GM18951 (cell line): Measurements from ENCODE around the gene BRIP1.
"Not testable (repeated sequence)": the region's sequence is repeated elsewhere in the genome, so short reads cannot be mapped to it uniquely, and the experiment has no call there.

Source experiments
- POLR2A ChIP-seq: IDR thresholded peaks from 4 replicates; pipeline ENCODE4 v1.6.1; 2011; ENCODE audit warnings: mild to moderate bottlenecking; ENCODE audit not compliant: insufficient read length, insufficient read depth; ENCODE audit errors: extremely low read depth
- in situ Hi-C: fragments of 300-500 bp; cut with MboI; formaldehyde crosslinking; loops from one replicate; pipeline ENCODE4 v1.12.0; 2022; ENCODE audit warnings: low sequenced_read_pairs, mixed read lengths, inconsistent platforms; ENCODE audit not compliant: unreplicated experiment

BRIP1 gene

DNA sequence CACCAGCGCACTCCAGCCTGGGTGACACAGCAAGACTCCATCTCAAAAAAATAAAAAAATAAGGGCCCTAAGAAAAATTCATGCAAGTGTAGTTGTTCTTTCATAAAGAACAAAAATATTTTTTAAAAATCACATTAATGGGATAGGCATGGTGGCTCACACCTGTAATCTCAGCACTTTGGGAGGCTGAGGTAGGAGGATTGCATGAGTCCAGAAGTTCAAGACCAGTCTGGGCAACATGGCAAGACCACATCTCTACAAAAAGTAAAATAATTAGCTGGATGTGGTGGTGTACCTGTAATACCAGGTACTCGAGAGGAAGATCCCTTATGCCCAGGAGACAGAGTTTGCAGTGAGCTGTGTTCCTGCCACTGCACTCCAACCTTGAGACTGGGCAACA is 15.2 kb upstream of the BRIP1 start:
- no peak for TF ChIP-seq POLR2A
- in situ Hi-C loops: no loop called here

DNA sequence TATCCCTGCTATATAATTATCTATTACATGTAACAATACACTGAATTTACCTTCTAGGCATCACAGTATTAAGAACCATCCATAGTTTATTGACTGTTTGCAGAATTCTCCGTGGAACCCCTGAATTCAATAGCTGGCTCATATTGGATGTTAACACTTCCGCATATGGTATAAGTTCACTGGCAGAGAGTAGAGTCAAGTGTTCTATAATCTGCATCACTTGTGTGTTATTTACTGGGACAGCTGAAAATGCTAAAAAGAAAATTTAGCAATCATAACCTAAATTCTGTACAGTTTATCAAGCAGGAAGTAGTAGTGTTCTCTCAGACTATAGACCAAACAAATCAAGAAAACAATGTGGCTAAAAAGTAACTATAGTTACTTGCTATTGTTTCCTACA is 14.5 kb upstream of the BRIP1 start:
- no peak for TF ChIP-seq POLR2A
- in situ Hi-C loops: no loop called here

DNA sequence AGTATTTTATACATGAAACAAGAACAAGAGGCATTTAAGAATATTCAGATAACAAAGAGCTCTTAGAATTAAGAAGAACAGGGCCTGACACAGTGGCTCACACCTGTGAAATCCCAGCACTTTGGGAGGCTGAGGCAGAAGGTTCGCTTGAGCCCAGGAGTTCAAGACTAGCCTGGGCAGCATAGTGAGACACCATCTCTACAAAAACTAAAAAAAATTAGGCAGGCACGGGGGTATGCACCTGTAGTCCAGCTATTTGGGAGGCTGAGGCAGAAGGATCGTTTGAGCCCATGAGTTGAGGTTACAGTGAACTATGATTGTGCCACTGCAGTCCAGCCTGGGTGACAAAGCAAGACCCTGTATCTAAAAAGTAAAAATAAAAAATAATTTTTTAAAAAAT is 12.5 kb upstream of the BRIP1 start:
- in situ Hi-C loops: no loop called here
- no peak for TF ChIP-seq POLR2A

DNA sequence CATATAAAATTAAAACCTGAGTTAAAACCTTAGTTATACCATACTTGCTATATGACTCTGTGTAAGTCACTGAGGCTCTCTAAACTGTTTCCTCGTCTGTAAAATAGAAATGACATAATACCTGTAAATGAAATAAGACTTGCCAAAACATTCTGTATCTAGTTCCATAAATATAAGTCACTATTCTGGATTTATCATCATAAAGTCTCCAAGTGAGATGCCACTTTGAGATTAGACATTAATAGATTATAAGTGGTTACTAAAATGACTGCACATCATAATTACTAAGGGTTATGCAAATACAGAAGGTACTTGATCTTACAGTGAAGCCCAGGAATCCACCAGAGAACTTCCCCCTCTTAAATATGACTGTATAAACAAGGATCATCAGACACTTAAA is 12.0 kb upstream of the BRIP1 start:
- in situ Hi-C loops: no loop called here

GRCh38 chr17:61874075-61874474 is 10.7 kb upstream of the BRIP1 start:
- TF ChIP-seq POLR2A: no peak
- in situ Hi-C loops: no loop called here

More for the DNA sequence above, 12.0 kb upstream of the BRIP1 start:
- no peak for TF ChIP-seq POLR2A

DNA sequence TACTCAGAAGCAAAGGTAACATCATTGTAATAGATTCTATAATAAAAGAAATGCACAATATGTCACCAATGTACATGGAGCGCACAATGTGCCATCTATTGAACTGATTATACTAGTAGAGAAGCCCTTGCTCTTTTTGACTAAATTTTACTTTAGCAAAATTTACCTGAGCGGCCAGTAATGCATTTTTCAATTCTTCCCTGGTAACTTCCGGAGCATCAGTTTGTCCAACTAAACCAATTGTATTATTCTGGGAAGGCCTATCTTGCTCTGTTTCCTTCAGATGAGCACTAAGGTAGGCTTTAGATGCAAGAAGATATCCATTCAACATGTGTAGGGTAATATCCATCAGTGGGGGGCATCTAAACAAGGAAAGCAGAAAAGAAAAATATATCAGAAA is 8.8 kb upstream of the BRIP1 start:
- in situ Hi-C loops: no loop called here
- TF ChIP-seq POLR2A: no peak

DNA sequence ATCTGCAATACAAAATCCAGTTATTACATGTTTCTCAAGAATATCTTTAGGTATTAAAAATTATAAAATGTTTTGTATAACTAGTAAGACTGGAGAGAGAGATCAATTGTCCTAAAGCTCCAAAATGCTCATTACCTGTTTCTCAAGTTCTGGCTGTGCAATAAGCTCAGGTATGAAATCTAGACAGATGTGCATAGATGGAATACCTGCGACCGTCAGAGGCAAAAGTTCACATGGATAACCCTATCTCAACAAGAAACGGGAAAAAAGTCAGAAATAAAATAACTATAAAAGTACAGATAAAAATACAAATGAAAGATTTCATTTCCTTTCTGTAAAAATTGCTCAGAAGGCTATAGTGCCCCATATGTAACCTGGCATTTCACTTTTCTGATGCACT is 5.8 kb upstream of the BRIP1 start:
- TF ChIP-seq POLR2A: no peak
- in situ Hi-C loops: no loop called here

GRCh38 chr17:61868074-61868473 is 4.7 kb upstream of the BRIP1 start:
- TF ChIP-seq POLR2A: no peak
- in situ Hi-C loops: no loop called here

- no peak for TF ChIP-seq POLR2A
- in situ Hi-C loops: no loop called here
These were observed 3.7 kb upstream of the BRIP1 start for GRCh38 chr17:61867033-61867432.

DNA sequence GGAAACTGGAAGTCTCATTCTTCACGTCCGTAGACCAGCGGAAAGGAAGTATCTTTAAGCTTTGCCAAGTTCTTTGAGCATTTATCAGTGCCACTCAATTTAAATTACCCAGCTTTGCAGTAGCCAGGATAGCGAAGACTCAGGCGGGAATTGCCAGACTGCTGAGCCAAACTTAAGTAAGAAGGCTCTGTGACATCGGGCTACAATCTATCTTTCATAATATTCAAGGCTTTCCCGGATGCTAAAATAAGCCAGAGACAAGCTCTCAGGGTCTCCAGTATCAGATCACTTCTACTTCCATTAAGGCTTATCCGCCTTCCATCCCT is 436 bp upstream of the BRIP1 start:
- in situ Hi-C loops: no loop called here
- no peak for TF ChIP-seq POLR2A

DNA sequence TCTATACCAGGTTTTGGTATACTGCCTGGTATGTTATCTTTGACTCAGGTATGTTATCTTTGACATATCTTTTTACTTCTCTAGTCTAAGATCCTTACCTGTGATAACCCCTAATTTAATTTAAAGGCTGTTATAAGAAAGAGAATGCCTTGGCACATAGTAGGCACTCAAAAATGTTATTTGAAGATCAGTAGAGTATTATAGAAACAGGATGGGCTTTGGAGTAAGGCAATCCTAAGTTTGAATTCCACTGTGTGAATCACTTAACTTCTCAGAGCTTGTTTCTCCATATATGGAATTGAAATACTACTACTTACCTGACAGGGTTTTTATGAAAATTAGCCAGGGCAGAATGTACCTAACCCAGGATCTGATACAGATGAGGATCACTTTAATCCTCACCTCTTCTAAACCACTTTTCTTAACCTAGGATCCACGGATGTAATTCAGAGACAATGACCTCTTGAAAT is 1.2 kb downstream of the BRIP1 start:
- in situ Hi-C loops: no loop called here
- TF ChIP-seq POLR2A: no peak

DNA sequence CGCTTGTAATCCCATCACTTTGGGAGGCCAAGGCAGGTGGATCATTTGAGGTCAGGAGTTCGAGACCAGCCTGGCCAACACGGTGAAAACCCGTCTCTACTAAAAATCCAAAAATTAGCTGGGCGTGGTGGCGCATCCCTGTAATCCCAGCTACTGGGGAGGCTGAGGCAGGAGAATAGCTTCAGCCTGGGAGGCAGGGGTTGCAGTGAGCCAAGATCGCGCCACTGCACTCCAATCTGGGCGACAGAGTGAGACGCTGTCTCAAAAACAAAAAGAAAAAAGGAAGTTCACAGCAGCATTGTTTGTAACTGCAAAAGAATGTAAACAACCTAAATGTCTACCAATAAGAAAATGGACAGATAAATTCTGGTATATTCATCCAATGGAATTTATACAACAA is 2.9 kb downstream of the BRIP1 start:
- in situ Hi-C loops: not testable (repeated sequence)

GRCh38 chr17:61856035-61856434 is 7.3 kb downstream of the BRIP1 start:
- TF ChIP-seq POLR2A: no peak
- in situ Hi-C loops: no loop called here

DNA sequence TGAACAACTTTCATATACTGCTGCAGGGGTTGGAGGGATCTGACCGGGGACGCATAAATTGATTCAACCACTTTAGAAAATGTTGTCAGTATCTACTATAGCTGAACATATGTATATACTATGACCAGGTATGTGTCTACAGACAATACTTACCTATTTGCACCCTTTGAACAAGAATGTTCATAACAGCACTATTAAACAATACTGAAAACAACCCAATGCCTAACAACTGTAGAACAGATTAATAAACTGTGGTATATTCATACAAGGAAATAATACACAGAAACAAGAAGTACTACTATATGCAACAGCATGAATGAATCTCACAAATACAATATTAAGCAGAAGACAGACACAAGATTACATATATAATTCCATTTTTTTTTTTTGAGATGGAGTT is 10.5 kb downstream of the BRIP1 start:
- in situ Hi-C loops: no loop called here
- TF ChIP-seq POLR2A: no peak

DNA sequence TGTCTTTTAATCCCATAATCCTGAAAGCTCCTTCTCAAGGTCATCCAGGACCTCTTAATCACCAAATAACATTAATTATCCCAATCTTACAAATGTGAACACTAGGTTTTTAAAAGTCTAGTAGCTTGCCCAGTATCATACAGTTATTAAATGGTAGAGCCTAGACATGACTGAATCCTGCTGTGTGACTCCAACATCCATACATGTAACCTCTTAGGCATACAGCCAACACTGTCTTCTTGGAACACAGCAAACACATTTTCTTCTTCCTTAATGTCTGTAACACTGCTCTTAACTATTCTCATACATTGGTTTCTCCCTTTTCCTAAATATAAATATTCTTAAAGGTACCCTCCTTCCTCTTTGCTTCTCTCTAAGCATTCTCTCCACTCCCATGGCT is 13.7 kb downstream of the BRIP1 start:
- in situ Hi-C loops: loop anchor here (25.0 kb wide), 1 partner anchor 437 kb away; no protein-coding TSS in a partner anchor
- TF ChIP-seq POLR2A: no peak
